Stimulated activated naive CD8-positive, alpha-beta T cell treated with anti-CD3 and anti-CD28 coated beads, Interleukin-15, Interleukin-2, amounts not matched to agents 100 ng/mL and 50 ng/mL, for 24 hours (primary cell): ENCODE data around the gene MPP3.
"Not testable (repeated sequence)": the region's sequence is repeated elsewhere in the genome, so short reads cannot be mapped to it uniquely, and the experiment has no call there.

Experiments
- H3K27ac Mint-ChIP-seq: one replicate; pipeline ENCODE4 v1.8.0; 2021; ENCODE audit warnings: mild to moderate bottlenecking, mixed read lengths
- H3K27me3 Mint-ChIP-seq: one replicate; pipeline ENCODE4 v1.8.0; 2021; ENCODE audit warnings: mixed read lengths
- H3K36me3 Mint-ChIP-seq: one replicate; pipeline ENCODE4 v1.8.0; 2021; ENCODE audit warnings: low read depth, mixed read lengths
- H3K4me1 Mint-ChIP-seq: one replicate; pipeline ENCODE4 v1.8.0; 2021; ENCODE audit warnings: low read depth, mixed read lengths
- H3K4me3 Mint-ChIP-seq: one replicate; pipeline ENCODE4 v1.8.0; 2021; ENCODE audit warnings: mild to moderate bottlenecking, mixed read lengths
- H3K9me3 Mint-ChIP-seq: one replicate; pipeline ENCODE4 v1.8.0; 2021; ENCODE audit warnings: mixed read lengths

Gene MPP3

GRCh38 chr17:43849116-43849515 is 16.2 kb upstream of the MPP3 start:
- Mint-ChIP-seq H3K27me3 (peaks cover 11% of the 10 kb centered on the region), H3K36me3 (no peaks in the 10 kb centered on the region), H3K27ac (no peak overlapping the region), H3K9me3 (no peaks in the 10 kb centered on the region), H3K4me3 (no peak overlapping the region), H3K4me1 (no peaks in the 10 kb centered on the region)

- H3K4me1 Mint-ChIP-seq: no peaks in the 10 kb centered on the region
- no peak overlapping the region for H3K4me3 Mint-ChIP-seq
Measured at GRCh38 chr17:43848601-43849000, 15.7 kb upstream of the MPP3 start.

GRCh38 chr17:43846963-43847371 is 14.0 kb upstream of the MPP3 start, which contains the start of gene CD300LG:
TSS of gene CD300LG (plus strand) at chr17:43847176. CDS start at chr17:43847217, 41 bp downstream.
- Mint-ChIP-seq H3K36me3 (no peaks in the 10 kb centered on the region), H3K4me1 (no peaks in the 10 kb centered on the region), H3K27ac (no peak within 1 kb of the TSS), H3K27me3 (peaks cover 11% of the 10 kb centered on the region), H3K4me3 (no peak within 1 kb of the TSS), H3K9me3 (no peaks in the 10 kb centered on the region)

More at GRCh38 chr17:43848601-43849000, 15.7 kb upstream of the MPP3 start:
- H3K9me3 Mint-ChIP-seq: no peaks in the 10 kb centered on the region
- no peaks in the 10 kb centered on the region for H3K36me3 Mint-ChIP-seq
- H3K27me3 Mint-ChIP-seq: peaks cover 11% of the 10 kb centered on the region
- H3K27ac Mint-ChIP-seq: no peak overlapping the region

GRCh38 chr17:43846221-43846712 is 13.3 kb upstream of the MPP3 start:
- Mint-ChIP-seq H3K4me3 (no peak overlapping the region), H3K27me3 (peaks cover 13% of the 10 kb centered on the region), H3K4me1 (no peaks in the 10 kb centered on the region), H3K27ac (no peak overlapping the region), H3K36me3 (no peaks in the 10 kb centered on the region), H3K9me3 (no peaks in the 10 kb centered on the region)

- no peaks in the 10 kb centered on the region for H3K9me3 Mint-ChIP-seq
- H3K4me3 Mint-ChIP-seq: no peak overlapping the region
- no peak overlapping the region for H3K27ac Mint-ChIP-seq
- H3K4me1 Mint-ChIP-seq: no peaks in the 10 kb centered on the region
- peaks cover 16% of the 10 kb centered on the region for H3K27me3 Mint-ChIP-seq
- no peaks in the 10 kb centered on the region for H3K36me3 Mint-ChIP-seq
Measured at GRCh38 chr17:43845766-43846165, 12.8 kb upstream of the MPP3 start.

GRCh38 chr17:43844241-43844640 is 11.3 kb upstream of the MPP3 start:
- H3K9me3 Mint-ChIP-seq: no peaks in the 10 kb centered on the region
- no peaks in the 10 kb centered on the region for H3K4me1 Mint-ChIP-seq
- no peak overlapping the region for H3K27ac Mint-ChIP-seq
- H3K4me3 Mint-ChIP-seq: no peak overlapping the region
- peaks cover 15% of the 10 kb centered on the region for H3K27me3 Mint-ChIP-seq
- H3K36me3 Mint-ChIP-seq: no peaks in the 10 kb centered on the region

- H3K27ac Mint-ChIP-seq: no peak overlapping the region
- H3K4me1 Mint-ChIP-seq: no peaks in the 10 kb centered on the region
- peaks cover 19% of the 10 kb centered on the region for H3K27me3 Mint-ChIP-seq
- no peaks in the 10 kb centered on the region for H3K36me3 Mint-ChIP-seq
- H3K9me3 Mint-ChIP-seq: no peaks in the 10 kb centered on the region
- H3K4me3 Mint-ChIP-seq: no peak overlapping the region
Measured at GRCh38 chr17:43842975-43843325, 10.0 kb upstream of the MPP3 start.

GRCh38 chr17:43842091-43842974 is 9.4 kb upstream of the MPP3 start:
- H3K36me3 Mint-ChIP-seq, H3K27ac Mint-ChIP-seq, H3K4me3 Mint-ChIP-seq, H3K4me1 Mint-ChIP-seq, H3K9me3 Mint-ChIP-seq: not testable (repeated sequence)
- H3K27me3 Mint-ChIP-seq: peaks cover 18% of the 10 kb centered on the region

- no peak overlapping the region for H3K27ac Mint-ChIP-seq
- H3K4me3 Mint-ChIP-seq: no peak overlapping the region
- H3K27me3 Mint-ChIP-seq: peaks cover 22% of the 10 kb centered on the region
- H3K9me3 Mint-ChIP-seq: no peaks in the 10 kb centered on the region
- no peaks in the 10 kb centered on the region for H3K4me1 Mint-ChIP-seq
- no peaks in the 10 kb centered on the region for H3K36me3 Mint-ChIP-seq
Measured at GRCh38 chr17:43841282-43841681, 8.3 kb upstream of the MPP3 start.

GRCh38 chr17:43840814-43841213 is 7.9 kb upstream of the MPP3 start:
- no peaks in the 10 kb centered on the region for H3K36me3 Mint-ChIP-seq
- H3K27me3 Mint-ChIP-seq: peaks cover 27% of the 10 kb centered on the region
- no peak overlapping the region for H3K27ac Mint-ChIP-seq
- no peaks in the 10 kb centered on the region for H3K4me1 Mint-ChIP-seq
- H3K4me3 Mint-ChIP-seq: no peak overlapping the region
- no peaks in the 10 kb centered on the region for H3K9me3 Mint-ChIP-seq

GRCh38 chr17:43839670-43840108 is 6.7 kb upstream of the MPP3 start:
- peaks cover 29% of the 10 kb centered on the region for H3K27me3 Mint-ChIP-seq

GRCh38 chr17:43834106-43834505 is 1.2 kb upstream of the MPP3 start:
- H3K4me3 Mint-ChIP-seq: peak overlapping the region; percentile 68
- H3K4me1 Mint-ChIP-seq: peaks cover 19% of the 10 kb centered on the region
- peaks cover 57% of the 10 kb centered on the region for H3K27me3 Mint-ChIP-seq
- no peaks in the 10 kb centered on the region for H3K36me3 Mint-ChIP-seq
- no peak overlapping the region for H3K27ac Mint-ChIP-seq
- no peaks in the 10 kb centered on the region for H3K9me3 Mint-ChIP-seq

More at GRCh38 chr17:43839670-43840108, 6.7 kb upstream of the MPP3 start:
- no peak overlapping the region for H3K27ac Mint-ChIP-seq
- no peak overlapping the region for H3K4me3 Mint-ChIP-seq
- no peaks in the 10 kb centered on the region for H3K9me3 Mint-ChIP-seq
- no peaks in the 10 kb centered on the region for H3K4me1 Mint-ChIP-seq
- H3K36me3 Mint-ChIP-seq: no peaks in the 10 kb centered on the region

- no peaks in the 10 kb centered on the region for H3K36me3 Mint-ChIP-seq
- H3K27me3 Mint-ChIP-seq: peaks cover 53% of the 10 kb centered on the region
- no peaks in the 10 kb centered on the region for H3K9me3 Mint-ChIP-seq
- H3K4me1 Mint-ChIP-seq: peaks cover 19% of the 10 kb centered on the region
- H3K27ac Mint-ChIP-seq: no peak overlapping the region
- peak overlapping the region; percentile 69 for H3K4me3 Mint-ChIP-seq
Measured at GRCh38 chr17:43832168-43832975, 574 bp downstream of the MPP3 start.

- Mint-ChIP-seq H3K27me3 (peaks cover 51% of the 10 kb centered on the region), H3K4me3 (peak overlapping the region; percentile 69), H3K27ac (no peak overlapping the region), H3K36me3 (no peaks in the 10 kb centered on the region), H3K4me1 (peaks cover 19% of the 10 kb centered on the region), H3K9me3 (no peaks in the 10 kb centered on the region)
Measured at GRCh38 chr17:43831633-43832032, 1.3 kb downstream of the MPP3 start.

GRCh38 chr17:43830510-43831140 is 2.3 kb downstream of the MPP3 start:
- H3K27ac Mint-ChIP-seq: no peak overlapping the region
- H3K4me3 Mint-ChIP-seq: no peak overlapping the region
- peaks cover 42% of the 10 kb centered on the region for H3K27me3 Mint-ChIP-seq
- no peaks in the 10 kb centered on the region for H3K9me3 Mint-ChIP-seq
- peaks cover 19% of the 10 kb centered on the region for H3K4me1 Mint-ChIP-seq
- no peaks in the 10 kb centered on the region for H3K36me3 Mint-ChIP-seq
